Naive thymus-derived CD4-positive, alpha-beta T cell (primary cell): Measurements from ENCODE around the gene SGMS1. TPM values are rescaled to one million over a fixed set of nuclear protein-coding genes. Genes with fewer than 3 reads are reported as not detected.

Source experiments
- ATAC-seq: fragments of 150-1000 bp; cut with Tn5 transposase; 2 replicates; pipeline ENCODE4 v1.10.0; 2021; ENCODE audit warnings: mild to moderate bottlenecking, moderate library complexity
- CTCF ChIA-PET: fragments of 350-600 bp; sonication (Branson Sonifier 250); formaldehyde crosslinking; loops from one replicate; lab custom pipeline; 2021; ENCODE audit warnings: antibody characterized with exemption; lab: Charles Lee
- POLR2A ChIA-PET: fragments of 350-600 bp; sonication (Branson Sonifier 250); formaldehyde crosslinking; loops from one replicate; lab custom pipeline; 2021; ENCODE audit warnings: antibody characterized with exemption, inconsistent platforms; lab: Charles Lee
- DNase-seq, 9 donors: peaks; one replicate each; pipeline versions ENCODE4 v3.0.0 to v3.0.0-alpha.2; 2020 to 2022; ENCODE audit warnings: mixed read lengths in 1 of 9
- H3K27ac ChIP-seq: one replicate; pipeline ENCODE4 v1.7.0; 2013; ENCODE audit warnings: mild to moderate bottlenecking, low read depth, low read length, moderate library complexity
- H3K27me3 ChIP-seq, 2 donors: one replicate each; pipeline ENCODE4 v1.7.0; 2013; ENCODE audit warnings: low read length in 2 of 2, mild to moderate bottlenecking in 2 of 2, moderate library complexity in 2 of 2; ENCODE audit not compliant: control insufficient read depth in 2 of 2, insufficient read depth in 2 of 2
- H3K36me3 ChIP-seq, 3 experiments: 1 replicate in 2 of 3; 2 replicates in 1 of 3; pipeline ENCODE4 v1.7.0; 2013; ENCODE audit warnings: low read length in 3 of 3, mild to moderate bottlenecking in 3 of 3, moderate library complexity in 1 of 3; ENCODE audit not compliant: insufficient read depth in 3 of 3, control insufficient read depth in 2 of 3
- H3K4me1 ChIP-seq, 2 donors: one replicate each; pipeline ENCODE4 v1.7.0; 2013; ENCODE audit warnings: low read length in 2 of 2, mild to moderate bottlenecking in 2 of 2, moderate library complexity in 1 of 2; ENCODE audit not compliant: control insufficient read depth in 2 of 2, insufficient read depth in 2 of 2
- H3K4me3 ChIP-seq: 2 replicates; pipeline ENCODE4 v1.7.0; 2013; ENCODE audit warnings: mild to moderate bottlenecking, low read length
- H3K9me3 ChIP-seq, 3 experiments: 1 replicate in 2 of 3; 2 replicates in 1 of 3; pipeline ENCODE4 v1.7.0; 2013; ENCODE audit warnings: low read length in 3 of 3; ENCODE audit not compliant: control insufficient read depth in 2 of 3
- H3K27ac Mint-ChIP-seq, 9 donors: one replicate each; pipeline ENCODE4 v1.8.0; 2020 to 2022; ENCODE audit warnings: mixed read lengths in 9 of 9, mild to moderate bottlenecking in 8 of 9, moderate library complexity in 5 of 9, inconsistent platforms in 2 of 9
- H3K27me3 Mint-ChIP-seq, 5 donors: one replicate each; pipeline ENCODE4 v1.8.0; 2021 to 2022; ENCODE audit warnings: mixed read lengths in 5 of 5, mild to moderate bottlenecking in 1 of 5
- H3K36me3 Mint-ChIP-seq, 5 donors: one replicate each; pipeline ENCODE4 v1.8.0; 2020 to 2022; ENCODE audit warnings: mixed read lengths in 5 of 5, mild to moderate bottlenecking in 3 of 5, inconsistent platforms in 1 of 5
- H3K4me1 Mint-ChIP-seq, 7 donors: one replicate each; pipeline ENCODE4 v1.8.0; 2020 to 2022; ENCODE audit warnings: mixed read lengths in 7 of 7, mild to moderate bottlenecking in 3 of 7, inconsistent platforms in 1 of 7
- H3K4me3 Mint-ChIP-seq, 10 donors: one replicate each; pipeline ENCODE4 v1.8.0; 2020 to 2022; ENCODE audit warnings: mild to moderate bottlenecking in 10 of 10, mixed read lengths in 10 of 10, moderate library complexity in 6 of 10, inconsistent platforms in 2 of 10
- H3K9me3 Mint-ChIP-seq, 11 donors: one replicate each; pipeline ENCODE4 v1.8.0; 2020 to 2022; ENCODE audit warnings: mixed read lengths in 11 of 11, mild to moderate bottlenecking in 4 of 11, inconsistent platforms in 1 of 11, moderate library complexity in 1 of 11
- intact Hi-C, 2 donors: fragments of 100-400 bp; cut with micrococcal nuclease; formaldehyde crosslinking; loops; one replicate each; pipeline ENCODE4 v1.15.1; 2023
- polyA plus RNA-seq, 2 donors: library from polyadenylated mRNA; unstranded; fragments of 300-500 nt; fragmentation: Illumina TruSeq; gene quantifications; one replicate each; pipeline ENCODE4 v1.2.3, GENCODE V29; 2021
- total RNA-seq, 6 experiments: library from RNA in 5 of 6; stranded (reverse) in 5 of 6; gene quantifications; 1 replicate in 5 of 6; 2 replicates in 1 of 6; pipeline ENCODE4 v1.2.3 and lab custom pipeline; 2021 to 2026

Gene SGMS1
- total and polyA plus RNA-seq, 7 experiments from 2014 or later, result 11.5 to 45.7 (median 29.4) TPM

GRCh38 chr10:50603151-50603850, 20.5 kb downstream of the SGMS1 start:
- Histone ChIP-seq H3K27ac (no peak overlapping the region), H3K27me3 (no peaks in the 10 kb centered on the region), H3K4me3 (no peak overlapping the region), H3K9me3 (no peaks in the 10 kb centered on the region), H3K4me1 (peaks cover 26 to 30% of the 10 kb centered on the region in 2 donors), H3K36me3 (no peaks in the 10 kb centered on the region)
- DNase-seq, result no peak
- Mint-ChIP-seq H3K4me3 (peak overlapping the region in 2 of 10 donors; percentile 21 to 51), H3K36me3 (peaks cover 4 to 25% (median 6%) of the 10 kb centered on the region in 5 donors), H3K4me1 (peaks cover 35 to 92% (median 88%) of the 10 kb centered on the region in 7 donors), H3K27me3 (no peaks in the 10 kb centered on the region), H3K27ac (no peak overlapping the region), H3K9me3 (no peaks in the 10 kb centered on the region)
- no peak for ATAC-seq
- ChIA-PET CTCF (no interaction called here), POLR2A (no interaction called here)
- intact Hi-C loops, result no loop called here

- DNase-seq, result no peak
- Histone ChIP-seq H3K36me3 (no peaks in the 10 kb centered on the region), H3K9me3 (no peaks in the 10 kb centered on the region), H3K27me3 (no peaks in the 10 kb centered on the region), H3K4me1 (peaks cover 26 to 30% of the 10 kb centered on the region in 2 donors), H3K4me3 (no peak overlapping the region), H3K27ac (no peak overlapping the region)
- Mint-ChIP-seq H3K27me3 (no peaks in the 10 kb centered on the region), H3K4me1 (peaks cover 28 to 89% (median 81%) of the 10 kb centered on the region in 7 donors), H3K27ac (no peak overlapping the region), H3K9me3 (no peaks in the 10 kb centered on the region), H3K4me3 (peak overlapping the region in 4 of 10 donors; percentile 4 to 47 (median 20)), H3K36me3 (peaks cover 4 to 21% (median 6%) of the 10 kb centered on the region in 5 donors)
- no peak for ATAC-seq
- CTCF ChIA-PET, result no interaction called here
- intact Hi-C loops, result no loop called here
- POLR2A ChIA-PET, result no interaction called here
Measured at GRCh38 chr10:50601974-50602373, 21.8 kb downstream of the SGMS1 start.

- Histone ChIP-seq H3K4me1 (peaks cover 26 to 30% of the 10 kb centered on the region in 2 donors), H3K4me3 (no peak overlapping the region), H3K27me3 (no peaks in the 10 kb centered on the region), H3K36me3 (no peaks in the 10 kb centered on the region), H3K9me3 (no peaks in the 10 kb centered on the region), H3K27ac (no peak overlapping the region)
- DNase-seq (no peak), ATAC-seq (no peak)
- intact Hi-C loops, result no loop called here
- Mint-ChIP-seq H3K4me3 (peak overlapping the region in 5 of 10 donors; percentile 1 to 42 (median 5)), H3K27me3 (no peaks in the 10 kb centered on the region), H3K36me3 (peaks cover 4 to 13% (median 4%) of the 10 kb centered on the region in 5 donors), H3K9me3 (no peaks in the 10 kb centered on the region), H3K4me1 (peaks cover 27 to 88% (median 78%) of the 10 kb centered on the region in 7 donors), H3K27ac (peak overlapping the region in 2 of 9 donors; percentile 6 to 33)
- ChIA-PET POLR2A (interaction anchor here (0.6 kb wide), 1 partner anchor 1218 kb away, joined by 3 read pairs; no protein-coding TSS in a partner anchor), CTCF (no interaction called here)
Measured at GRCh38 chr10:50600831-50601477, 22.8 kb downstream of the SGMS1 start.

GRCh38 chr10:50600286-50600685, 23.5 kb downstream of the SGMS1 start:
- H3K27ac Mint-ChIP-seq, result peak overlapping the region in 1 of 9 donors; percentile 6
- Histone ChIP-seq H3K4me1 (peaks cover 24 to 27% of the 10 kb centered on the region in 2 donors), H3K36me3 (no peaks in the 10 kb centered on the region), H3K27me3 (no peaks in the 10 kb centered on the region), H3K4me3 (no peak overlapping the region), H3K27ac (no peak overlapping the region), H3K9me3 (no peaks in the 10 kb centered on the region)
- peak overlapping the region in 1 of 10 donors; percentile 5 for H3K4me3 Mint-ChIP-seq
- intact Hi-C loops, result no loop called here
- ATAC-seq, result no peak
- peaks cover 4 to 9% (median 4%) of the 10 kb centered on the region in 5 donors for H3K36me3 Mint-ChIP-seq
- POLR2A ChIA-PET, result no interaction called here
- no peaks in the 10 kb centered on the region for H3K9me3 Mint-ChIP-seq
- no peaks in the 10 kb centered on the region for H3K27me3 Mint-ChIP-seq
- CTCF ChIA-PET, result no interaction called here
- H3K4me1 Mint-ChIP-seq, result peaks cover 23 to 88% (median 71%) of the 10 kb centered on the region in 7 donors
- DNase-seq, result no peak

GRCh38 chr10:50596897-50597296, 26.9 kb downstream of the SGMS1 start:
- peaks cover 15 to 79% (median 57%) of the 10 kb centered on the region in 7 donors for H3K4me1 Mint-ChIP-seq
- no peak overlapping the region for H3K27ac Mint-ChIP-seq
- no peaks in the 10 kb centered on the region for H3K27me3 Mint-ChIP-seq
- Histone ChIP-seq H3K36me3 (no peaks in the 10 kb centered on the region), H3K4me1 (peaks cover 9 to 17% of the 10 kb centered on the region in 2 donors), H3K4me3 (no peak overlapping the region), H3K27me3 (no peaks in the 10 kb centered on the region), H3K9me3 (no peaks in the 10 kb centered on the region), H3K27ac (no peak overlapping the region)
- POLR2A ChIA-PET, result no interaction called here
- peaks cover 4 to 15% (median 4%) of the 10 kb centered on the region in 5 donors for H3K36me3 Mint-ChIP-seq
- DNase-seq, result no peak
- H3K9me3 Mint-ChIP-seq, result no peaks in the 10 kb centered on the region
- H3K4me3 Mint-ChIP-seq, result no peak overlapping the region
- intact Hi-C loops, result no loop called here
- ATAC-seq, result no peak
- CTCF ChIA-PET, result no interaction called here

GRCh38 chr10:50596456-50596855, 27.3 kb downstream of the SGMS1 start:
- Mint-ChIP-seq H3K9me3 (no peaks in the 10 kb centered on the region), H3K27me3 (no peaks in the 10 kb centered on the region), H3K36me3 (peaks cover 3 to 15% (median 4%) of the 10 kb centered on the region in 5 donors), H3K4me3 (no peak overlapping the region), H3K27ac (no peak overlapping the region), H3K4me1 (peaks cover 15 to 78% (median 57%) of the 10 kb centered on the region in 7 donors)
- ATAC-seq (no peak), DNase-seq (no peak)
- ChIA-PET CTCF (no interaction called here), POLR2A (no interaction called here)
- no peaks in the 10 kb centered on the region for H3K9me3 ChIP-seq
- no peaks in the 10 kb centered on the region for H3K27me3 ChIP-seq
- H3K4me1 ChIP-seq, result peaks cover 7 to 14% of the 10 kb centered on the region in 2 donors
- no peak overlapping the region for H3K4me3 ChIP-seq
- no peak overlapping the region for H3K27ac ChIP-seq
- intact Hi-C loops, result no loop called here
- H3K36me3 ChIP-seq, result no peaks in the 10 kb centered on the region
